Activated gamma-delta T cell treated with Interleukin-2 at 50 U/mL for 16 hours (primary cell): Measurements from ENCODE around the gene PCYOX1L.

Source experiments
- DNase-seq: peaks from one replicate; pipeline ENCODE4 v3.0.0-alpha.2; 2020

PCYOX1L gene

DNA sequence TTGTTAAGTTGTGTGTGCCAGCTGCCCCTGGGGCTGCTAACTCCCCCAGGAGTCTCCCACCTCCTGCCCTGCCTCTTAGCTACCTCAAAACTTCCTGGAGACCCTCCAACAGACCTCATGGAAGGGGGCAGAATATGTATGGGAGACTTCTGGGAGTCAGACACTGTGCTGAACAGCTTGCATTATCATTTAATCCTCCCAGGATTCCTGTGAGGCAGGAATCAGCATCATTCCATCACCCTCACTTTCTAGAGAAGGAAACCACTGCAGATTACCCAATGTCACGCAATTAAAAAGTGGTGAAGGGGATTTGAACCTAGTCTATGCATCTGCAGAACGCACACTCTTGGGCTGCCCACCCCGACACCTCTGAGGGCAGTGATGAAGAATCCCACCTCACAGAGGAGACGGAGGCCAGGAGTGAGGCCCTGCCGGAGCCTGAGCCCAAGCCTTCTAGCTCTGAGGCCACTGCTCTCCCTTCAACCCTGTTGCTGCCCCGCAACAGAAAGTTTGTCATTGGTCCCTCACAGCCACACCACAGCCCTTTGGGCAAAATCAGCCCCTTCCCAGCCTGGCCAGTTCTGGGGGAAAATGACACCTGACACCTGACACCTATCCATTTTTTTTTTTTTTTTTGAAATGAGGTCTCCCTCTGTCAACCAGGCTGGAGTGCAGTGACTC, 51.6 kb downstream of the PCYOX1L start:
- no peak for DNase-seq

DNA sequence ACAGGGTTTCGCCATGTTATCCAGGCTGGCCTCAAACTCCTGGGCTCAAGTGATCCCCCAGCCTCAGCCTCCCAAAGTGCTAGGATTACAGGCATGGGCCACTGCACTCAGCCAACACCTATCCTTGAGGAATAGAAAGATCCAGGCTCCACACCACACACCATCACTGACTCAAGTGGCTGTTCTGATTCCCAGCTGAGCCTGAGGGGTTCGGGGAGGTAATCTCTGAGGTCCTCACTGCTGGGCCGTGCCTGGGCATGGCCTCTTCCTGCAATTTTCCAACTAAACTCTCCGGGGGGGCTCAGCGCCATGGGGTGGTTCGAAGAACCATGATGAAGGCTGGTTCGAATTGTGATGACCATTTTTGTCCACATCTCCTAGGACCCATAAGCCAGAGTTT, 52.2 kb downstream of the PCYOX1L start:
- no peak for DNase-seq

DNA sequence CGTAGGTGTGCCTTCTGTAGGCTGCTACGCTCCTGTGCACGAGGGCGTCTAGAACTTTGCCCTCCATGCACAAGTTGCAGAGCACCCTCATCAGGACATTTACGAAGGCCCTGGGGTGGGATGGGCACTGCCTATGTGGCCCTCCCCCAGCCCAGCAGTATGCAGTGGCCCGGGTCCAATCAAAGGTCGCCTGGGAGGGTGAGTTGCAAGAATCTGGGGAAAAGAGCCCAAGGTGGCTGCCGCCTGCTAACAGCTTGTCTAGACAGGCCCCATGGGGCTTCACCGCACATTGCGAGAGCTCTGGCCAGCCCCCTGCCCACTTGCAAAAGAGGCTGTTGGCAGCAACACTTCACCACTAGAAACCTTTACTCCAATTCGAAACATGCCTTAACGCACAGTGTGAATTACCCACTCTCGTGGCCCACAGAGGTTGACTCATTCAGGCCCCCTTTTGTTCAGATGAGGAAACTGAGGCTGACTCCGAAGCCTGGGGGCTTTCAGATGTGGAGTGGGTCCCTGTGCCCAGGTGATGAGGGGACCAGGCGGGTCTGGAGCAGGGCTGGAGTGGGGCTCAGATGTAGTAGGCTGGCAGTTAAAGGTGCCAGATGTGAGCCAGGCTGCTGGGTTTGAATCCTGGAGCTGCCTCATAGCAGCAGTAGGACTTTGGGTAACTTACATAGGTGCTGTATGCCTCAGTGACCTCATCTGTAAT, 53.0 kb downstream of the PCYOX1L start:
- DNase-seq = no peak

DNA sequence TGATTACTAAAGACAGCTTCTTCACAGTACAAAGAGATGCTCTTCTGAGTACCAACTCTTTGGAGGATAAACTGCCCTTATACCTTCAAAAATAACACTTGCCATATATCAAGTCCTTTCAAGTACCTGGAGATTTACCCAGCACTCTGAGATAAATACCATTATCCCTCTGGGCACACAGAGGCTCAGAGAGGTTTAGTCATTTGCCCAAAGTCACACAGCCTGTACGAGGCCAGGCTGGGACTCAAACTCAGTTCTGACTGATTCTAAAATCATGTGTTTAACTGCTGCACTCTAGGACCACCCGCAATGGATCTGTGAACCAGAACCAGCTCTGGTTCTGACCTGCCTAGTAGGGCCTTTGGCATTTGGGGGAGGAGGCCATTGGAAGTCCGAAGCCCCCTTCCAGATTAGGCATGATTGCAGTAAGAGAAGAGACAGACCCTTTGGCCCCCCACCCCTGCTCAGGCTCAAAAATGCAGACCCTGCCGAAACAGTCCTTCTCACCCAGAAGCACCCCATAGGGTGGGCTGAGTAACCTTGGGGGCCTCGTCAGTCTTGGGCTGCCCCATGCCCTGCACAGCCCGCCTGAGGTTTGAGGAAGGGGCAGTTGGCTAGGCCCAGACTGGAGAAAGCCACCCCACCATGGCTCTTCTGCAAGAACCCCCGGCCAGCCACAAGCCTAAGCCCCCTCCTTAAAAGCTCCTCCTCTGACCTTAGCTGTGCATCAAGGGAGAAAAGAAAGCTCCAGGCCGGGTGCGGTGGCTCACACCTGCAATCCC, 54.1 kb downstream of the PCYOX1L start:
- DNase-seq = no peak

- DNase-seq = no peak
Measured at GRCh38 chr5:149412783-149413476, 55.1 kb downstream of the PCYOX1L start.

GRCh38 chr5:149413477-149414210, 55.8 kb downstream of the PCYOX1L start:
- no peak for DNase-seq

DNA sequence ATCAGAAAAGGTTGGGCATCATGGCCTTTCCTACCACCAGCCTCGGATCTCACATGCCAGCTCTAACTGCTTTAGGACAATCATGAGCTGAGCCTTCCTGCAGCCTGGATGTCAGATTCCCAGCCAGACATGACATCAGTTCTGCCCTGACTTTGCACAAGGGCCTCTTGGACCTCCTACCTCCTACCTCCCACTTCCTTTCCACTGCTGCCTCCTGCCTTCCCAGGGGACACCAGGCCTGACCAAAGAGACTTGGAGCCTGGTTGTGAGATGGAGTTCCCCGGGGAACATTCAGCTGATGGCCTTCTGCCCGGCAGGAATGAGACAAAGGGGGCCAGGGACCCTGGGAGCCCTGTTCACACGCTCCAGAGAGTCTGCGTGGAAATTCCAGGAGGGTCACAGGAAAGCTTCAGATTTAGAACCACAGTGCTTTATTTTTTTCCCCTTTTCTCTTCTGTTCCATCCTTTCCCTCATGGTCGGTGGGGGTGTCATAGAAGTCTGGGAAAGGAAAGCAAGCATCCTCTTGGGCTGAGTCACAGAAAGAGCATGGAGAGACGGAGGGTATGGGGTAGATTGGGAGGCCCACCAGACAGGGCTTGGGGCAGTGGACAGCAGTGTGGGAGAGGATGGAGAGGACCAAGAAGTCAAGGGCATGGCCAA, 56.7 kb downstream of the PCYOX1L start:
- no peak for DNase-seq

GRCh38 chr5:149415066-149415967, 57.5 kb downstream of the PCYOX1L start:
- no peak for DNase-seq

DNA sequence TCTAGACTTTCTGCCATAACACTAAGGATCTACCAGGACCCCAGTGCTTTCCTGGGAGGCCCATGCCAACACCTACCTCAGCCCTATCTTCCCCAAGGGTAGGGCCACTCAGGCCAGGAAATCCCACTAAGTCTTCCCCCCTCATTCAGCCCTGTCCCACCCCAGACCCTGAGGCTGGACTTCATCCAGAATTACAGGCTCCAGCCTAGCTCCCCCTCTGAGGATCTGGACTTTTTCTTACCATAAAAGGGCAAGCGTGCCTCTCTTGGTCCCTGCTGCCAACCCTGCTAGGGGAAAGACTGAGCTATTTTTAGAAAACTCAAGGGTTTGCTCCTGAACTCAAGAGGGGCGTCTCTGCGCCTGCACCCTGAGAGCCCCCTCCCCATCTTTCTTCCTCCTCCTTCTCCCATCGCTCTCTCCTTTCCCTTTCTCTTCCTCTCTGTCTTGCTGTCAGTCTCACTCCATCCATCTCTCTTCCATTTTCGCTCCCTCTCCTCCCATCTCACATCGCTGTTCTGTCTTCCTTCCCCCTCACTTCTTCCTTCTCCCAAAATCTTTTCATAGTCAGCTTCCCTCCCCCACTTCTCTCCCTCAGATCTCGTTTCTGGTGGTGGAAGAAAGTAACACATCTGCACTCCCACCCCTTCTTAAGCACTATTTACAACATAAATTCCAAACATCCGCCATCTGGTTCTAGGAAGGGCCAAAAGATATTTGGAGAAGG, 59.3 kb downstream of the PCYOX1L start:
- no peak for DNase-seq

DNA sequence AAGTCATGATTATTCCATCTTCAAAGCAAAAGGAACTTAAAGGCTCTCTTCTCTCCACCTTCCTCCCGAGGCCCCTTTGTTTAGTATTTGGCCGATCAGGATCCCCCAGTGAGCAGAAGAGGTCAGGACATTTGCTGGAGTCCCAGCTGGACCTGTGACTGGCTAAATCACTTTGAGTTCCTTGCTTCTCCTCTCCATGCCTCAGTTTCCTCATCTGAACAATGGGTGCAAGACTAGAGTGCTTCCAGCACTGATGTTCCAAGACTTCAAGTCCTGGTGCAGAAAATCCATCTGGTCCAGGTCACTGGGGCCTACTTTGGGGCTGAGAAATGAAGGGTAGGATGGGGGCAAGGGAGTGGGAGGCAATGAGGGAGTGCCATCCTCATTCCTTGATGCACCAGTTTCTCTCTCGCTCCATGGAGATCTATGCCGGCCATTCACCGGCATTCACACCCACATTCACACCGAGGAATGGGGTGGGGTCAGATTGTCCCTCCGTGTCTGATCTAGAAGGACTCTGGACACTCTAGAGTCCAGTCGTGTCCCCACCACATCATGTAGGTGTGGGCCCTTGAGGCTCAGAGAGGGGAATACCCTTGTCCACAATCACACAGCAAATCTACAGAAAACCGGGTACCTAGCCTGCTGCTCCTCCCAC, 60.0 kb downstream of the PCYOX1L start:
- no peak for DNase-seq

- no peak for DNase-seq
Measured at GRCh38 chr5:149418910-149419531, 61.2 kb downstream of the PCYOX1L start.
